ENCODE results near the gene CTAG2. TPM values are rescaled to one million over a fixed set of nuclear protein-coding genes. Genes with fewer than 3 reads are reported as not detected.

The CTAG2 gene
- total RNA-seq, 1 experiment from 2014 or later: not detected

DNA sequence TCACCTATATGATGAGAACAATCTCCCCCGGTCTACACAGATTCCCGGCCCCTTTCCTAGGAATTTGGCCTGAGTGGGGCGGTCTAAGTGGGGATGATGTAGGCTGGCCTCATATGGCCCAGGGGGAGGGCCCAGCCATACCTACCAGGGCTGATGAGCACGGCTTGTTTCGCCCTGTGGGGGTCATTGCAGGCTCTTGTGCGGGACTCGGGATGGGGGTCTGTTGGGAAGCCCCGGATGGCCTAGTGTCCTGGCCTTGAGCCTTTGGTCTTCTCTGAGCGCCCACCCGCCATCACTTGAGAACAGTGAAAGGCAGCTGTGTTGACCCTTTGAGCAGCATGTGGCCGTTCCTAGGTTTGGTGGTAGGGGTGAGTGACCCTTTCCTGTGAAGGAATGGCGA lies 4.8 kb upstream of the CTAG2 start (continued):
- TF ChIP-seq, protein P1, sequence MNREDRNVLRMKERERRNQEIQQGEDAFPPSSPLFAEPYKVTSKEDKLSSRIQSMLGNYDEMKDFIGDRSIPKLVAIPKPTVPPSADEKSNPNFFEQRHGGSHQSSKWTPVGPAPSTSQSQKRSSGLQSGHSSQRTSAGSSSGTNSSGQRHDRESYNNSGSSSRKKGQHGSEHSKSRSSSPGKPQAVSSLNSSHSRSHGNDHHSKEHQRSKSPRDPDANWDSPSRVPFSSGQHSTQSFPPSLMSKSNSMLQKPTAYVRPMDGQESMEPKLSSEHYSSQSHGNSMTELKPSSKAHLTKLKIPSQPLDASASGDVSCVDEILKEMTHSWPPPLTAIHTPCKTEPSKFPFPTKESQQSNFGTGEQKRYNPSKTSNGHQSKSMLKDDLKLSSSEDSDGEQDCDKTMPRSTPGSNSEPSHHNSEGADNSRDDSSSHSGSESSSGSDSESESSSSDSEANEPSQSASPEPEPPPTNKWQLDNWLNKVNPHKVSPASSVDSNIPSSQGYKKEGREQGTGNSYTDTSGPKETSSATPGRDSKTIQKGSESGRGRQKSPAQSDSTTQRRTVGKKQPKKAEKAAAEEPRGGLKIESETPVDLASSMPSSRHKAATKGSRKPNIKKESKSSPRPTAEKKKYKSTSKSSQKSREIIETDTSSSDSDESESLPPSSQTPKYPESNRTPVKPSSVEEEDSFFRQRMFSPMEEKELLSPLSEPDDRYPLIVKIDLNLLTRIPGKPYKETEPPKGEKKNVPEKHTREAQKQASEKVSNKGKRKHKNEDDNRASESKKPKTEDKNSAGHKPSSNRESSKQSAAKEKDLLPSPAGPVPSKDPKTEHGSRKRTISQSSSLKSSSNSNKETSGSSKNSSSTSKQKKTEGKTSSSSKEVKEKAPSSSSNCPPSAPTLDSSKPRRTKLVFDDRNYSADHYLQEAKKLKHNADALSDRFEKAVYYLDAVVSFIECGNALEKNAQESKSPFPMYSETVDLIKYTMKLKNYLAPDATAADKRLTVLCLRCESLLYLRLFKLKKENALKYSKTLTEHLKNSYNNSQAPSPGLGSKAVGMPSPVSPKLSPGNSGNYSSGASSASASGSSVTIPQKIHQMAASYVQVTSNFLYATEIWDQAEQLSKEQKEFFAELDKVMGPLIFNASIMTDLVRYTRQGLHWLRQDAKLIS (CRISPR knock-in tag; IDR thresholded peaks at IDR 0.05; ENCODE audit: borderline replicate concordance): no peak
- no peak for TF ChIP-seq ATF1 (CRISPR knock-in tag; IDR thresholded peaks at IDR 0.05)
- TF ChIP-seq, protein P2, sequence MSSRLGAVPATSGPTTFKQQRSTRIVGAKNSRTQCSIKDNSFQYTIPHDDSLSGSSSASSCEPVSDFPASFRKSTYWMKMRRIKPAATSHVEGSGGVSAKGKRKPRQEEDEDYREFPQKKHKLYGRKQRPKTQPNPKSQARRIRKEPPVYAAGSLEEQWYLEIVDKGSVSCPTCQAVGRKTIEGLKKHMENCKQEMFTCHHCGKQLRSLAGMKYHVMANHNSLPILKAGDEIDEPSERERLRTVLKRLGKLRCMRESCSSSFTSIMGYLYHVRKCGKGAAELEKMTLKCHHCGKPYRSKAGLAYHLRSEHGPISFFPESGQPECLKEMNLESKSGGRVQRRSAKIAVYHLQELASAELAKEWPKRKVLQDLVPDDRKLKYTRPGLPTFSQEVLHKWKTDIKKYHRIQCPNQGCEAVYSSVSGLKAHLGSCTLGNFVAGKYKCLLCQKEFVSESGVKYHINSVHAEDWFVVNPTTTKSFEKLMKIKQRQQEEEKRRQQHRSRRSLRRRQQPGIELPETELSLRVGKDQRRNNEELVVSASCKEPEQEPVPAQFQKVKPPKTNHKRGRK (CRISPR knock-in tag; IDR thresholded peaks at IDR 0.05; ENCODE audit: borderline replicate concordance): no peak
- no peak for TF ChIP-seq CREB1 (CRISPR knock-in tag; IDR thresholded peaks at IDR 0.05)
- TF ChIP-seq MYBL2 (CRISPR knock-in tag; IDR thresholded peaks at IDR 0.05): no peak
- no peak for TF ChIP-seq ZNF263 (CRISPR knock-in tag; IDR thresholded peaks at IDR 0.05; ENCODE audit: low read depth)
- no peak for TF ChIP-seq NFYB (CRISPR knock-in tag; conservative IDR thresholded peaks at IDR 0.05; ENCODE audit: low read depth)
- TF ChIP-seq, protein P3, sequence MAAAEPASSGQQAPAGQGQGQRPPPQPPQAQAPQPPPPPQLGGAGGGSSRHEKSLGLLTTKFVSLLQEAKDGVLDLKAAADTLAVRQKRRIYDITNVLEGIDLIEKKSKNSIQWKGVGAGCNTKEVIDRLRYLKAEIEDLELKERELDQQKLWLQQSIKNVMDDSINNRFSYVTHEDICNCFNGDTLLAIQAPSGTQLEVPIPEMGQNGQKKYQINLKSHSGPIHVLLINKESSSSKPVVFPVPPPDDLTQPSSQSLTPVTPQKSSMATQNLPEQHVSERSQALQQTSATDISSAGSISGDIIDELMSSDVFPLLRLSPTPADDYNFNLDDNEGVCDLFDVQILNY (CRISPR knock-in tag; IDR thresholded peaks at IDR 0.05): no peak

DNA sequence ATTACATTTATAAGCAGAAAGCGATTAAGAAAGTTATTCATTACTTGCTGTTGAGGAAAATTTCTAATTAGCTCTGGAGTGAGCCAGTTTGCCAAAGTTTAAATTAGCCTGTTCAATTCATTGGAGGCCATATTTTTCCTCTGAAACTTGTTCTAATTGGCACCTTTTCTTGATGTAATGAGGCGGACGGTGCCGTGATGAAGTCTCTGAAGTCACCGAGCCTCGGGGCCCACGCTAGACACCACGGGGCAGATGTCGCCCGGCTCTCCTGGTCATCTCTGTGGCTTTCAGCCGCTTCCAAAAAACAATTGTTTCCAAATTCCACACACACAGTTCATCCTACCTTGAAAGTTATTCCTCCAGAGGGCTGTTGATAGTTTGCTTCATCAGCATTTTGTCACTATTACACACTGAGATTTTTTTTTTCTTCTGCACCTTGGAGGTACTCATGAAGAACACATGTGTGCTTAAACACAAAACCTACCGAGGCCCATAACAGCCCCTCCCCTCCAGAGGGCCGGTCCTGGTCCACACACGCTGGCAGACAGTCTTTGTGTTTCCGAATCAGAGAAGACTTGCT lies 3.9 kb upstream of the CTAG2 start:
- POLR2A ChIA-PET: no interaction called here
- H3K4me1 Mint-ChIP-seq: no peaks in the 10 kb centered on the region
- ATAC-seq (no peak), DNase-seq (ENCODE audit: low spot score) (no peak)
- peaks cover 8% of the 10 kb centered on the region for H3K9me3 Mint-ChIP-seq
- no peaks in the 10 kb centered on the region for H3K27me3 Mint-ChIP-seq (ENCODE audit: low read depth)
- no peak overlapping the region for H3K4me3 Mint-ChIP-seq
- CTCF ChIA-PET: no interaction called here
- H3K27ac Mint-ChIP-seq: no peak overlapping the region
- H3K36me3 Mint-ChIP-seq: 0 out of 2 replicates have a peak, but pooled peaks cover 2% of the 10 kb centered on the region
- TF ChIP-seq, protein P4, sequence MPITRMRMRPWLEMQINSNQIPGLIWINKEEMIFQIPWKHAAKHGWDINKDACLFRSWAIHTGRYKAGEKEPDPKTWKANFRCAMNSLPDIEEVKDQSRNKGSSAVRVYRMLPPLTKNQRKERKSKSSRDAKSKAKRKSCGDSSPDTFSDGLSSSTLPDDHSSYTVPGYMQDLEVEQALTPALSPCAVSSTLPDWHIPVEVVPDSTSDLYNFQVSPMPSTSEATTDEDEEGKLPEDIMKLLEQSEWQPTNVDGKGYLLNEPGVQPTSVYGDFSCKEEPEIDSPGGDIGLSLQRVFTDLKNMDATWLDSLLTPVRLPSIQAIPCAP (CRISPR knock-in tag; IDR thresholded peaks at IDR 0.05): no peak
- no peak for TF ChIP-seq ZNF263 (CRISPR knock-in tag; IDR thresholded peaks at IDR 0.05; ENCODE audit: low read depth)
- TF ChIP-seq ZNF396 (CRISPR knock-in tag; IDR thresholded peaks at IDR 0.05; ENCODE audit: borderline replicate concordance): no peak
- TF ChIP-seq, protein P5, sequence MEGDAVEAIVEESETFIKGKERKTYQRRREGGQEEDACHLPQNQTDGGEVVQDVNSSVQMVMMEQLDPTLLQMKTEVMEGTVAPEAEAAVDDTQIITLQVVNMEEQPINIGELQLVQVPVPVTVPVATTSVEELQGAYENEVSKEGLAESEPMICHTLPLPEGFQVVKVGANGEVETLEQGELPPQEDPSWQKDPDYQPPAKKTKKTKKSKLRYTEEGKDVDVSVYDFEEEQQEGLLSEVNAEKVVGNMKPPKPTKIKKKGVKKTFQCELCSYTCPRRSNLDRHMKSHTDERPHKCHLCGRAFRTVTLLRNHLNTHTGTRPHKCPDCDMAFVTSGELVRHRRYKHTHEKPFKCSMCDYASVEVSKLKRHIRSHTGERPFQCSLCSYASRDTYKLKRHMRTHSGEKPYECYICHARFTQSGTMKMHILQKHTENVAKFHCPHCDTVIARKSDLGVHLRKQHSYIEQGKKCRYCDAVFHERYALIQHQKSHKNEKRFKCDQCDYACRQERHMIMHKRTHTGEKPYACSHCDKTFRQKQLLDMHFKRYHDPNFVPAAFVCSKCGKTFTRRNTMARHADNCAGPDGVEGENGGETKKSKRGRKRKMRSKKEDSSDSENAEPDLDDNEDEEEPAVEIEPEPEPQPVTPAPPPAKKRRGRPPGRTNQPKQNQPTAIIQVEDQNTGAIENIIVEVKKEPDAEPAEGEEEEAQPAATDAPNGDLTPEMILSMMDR (IDR thresholded peaks at IDR 0.05): no peak
- TF ChIP-seq, protein P6, sequence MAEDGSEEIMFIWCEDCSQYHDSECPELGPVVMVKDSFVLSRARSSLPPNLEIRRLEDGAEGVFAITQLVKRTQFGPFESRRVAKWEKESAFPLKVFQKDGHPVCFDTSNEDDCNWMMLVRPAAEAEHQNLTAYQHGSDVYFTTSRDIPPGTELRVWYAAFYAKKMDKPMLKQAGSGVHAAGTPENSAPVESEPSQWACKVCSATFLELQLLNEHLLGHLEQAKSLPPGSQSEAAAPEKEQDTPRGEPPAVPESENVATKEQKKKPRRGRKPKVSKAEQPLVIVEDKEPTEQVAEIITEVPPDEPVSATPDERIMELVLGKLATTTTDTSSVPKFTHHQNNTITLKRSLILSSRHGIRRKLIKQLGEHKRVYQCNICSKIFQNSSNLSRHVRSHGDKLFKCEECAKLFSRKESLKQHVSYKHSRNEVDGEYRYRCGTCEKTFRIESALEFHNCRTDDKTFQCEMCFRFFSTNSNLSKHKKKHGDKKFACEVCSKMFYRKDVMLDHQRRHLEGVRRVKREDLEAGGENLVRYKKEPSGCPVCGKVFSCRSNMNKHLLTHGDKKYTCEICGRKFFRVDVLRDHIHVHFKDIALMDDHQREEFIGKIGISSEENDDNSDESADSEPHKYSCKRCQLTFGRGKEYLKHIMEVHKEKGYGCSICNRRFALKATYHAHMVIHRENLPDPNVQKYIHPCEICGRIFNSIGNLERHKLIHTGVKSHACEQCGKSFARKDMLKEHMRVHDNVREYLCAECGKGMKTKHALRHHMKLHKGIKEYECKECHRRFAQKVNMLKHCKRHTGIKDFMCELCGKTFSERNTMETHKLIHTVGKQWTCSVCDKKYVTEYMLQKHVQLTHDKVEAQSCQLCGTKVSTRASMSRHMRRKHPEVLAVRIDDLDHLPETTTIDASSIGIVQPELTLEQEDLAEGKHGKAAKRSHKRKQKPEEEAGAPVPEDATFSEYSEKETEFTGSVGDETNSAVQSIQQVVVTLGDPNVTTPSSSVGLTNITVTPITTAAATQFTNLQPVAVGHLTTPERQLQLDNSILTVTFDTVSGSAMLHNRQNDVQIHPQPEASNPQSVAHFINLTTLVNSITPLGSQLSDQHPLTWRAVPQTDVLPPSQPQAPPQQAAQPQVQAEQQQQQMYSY (CRISPR knock-in tag; IDR thresholded peaks at IDR 0.05): no peak
- TF ChIP-seq, protein P7, sequence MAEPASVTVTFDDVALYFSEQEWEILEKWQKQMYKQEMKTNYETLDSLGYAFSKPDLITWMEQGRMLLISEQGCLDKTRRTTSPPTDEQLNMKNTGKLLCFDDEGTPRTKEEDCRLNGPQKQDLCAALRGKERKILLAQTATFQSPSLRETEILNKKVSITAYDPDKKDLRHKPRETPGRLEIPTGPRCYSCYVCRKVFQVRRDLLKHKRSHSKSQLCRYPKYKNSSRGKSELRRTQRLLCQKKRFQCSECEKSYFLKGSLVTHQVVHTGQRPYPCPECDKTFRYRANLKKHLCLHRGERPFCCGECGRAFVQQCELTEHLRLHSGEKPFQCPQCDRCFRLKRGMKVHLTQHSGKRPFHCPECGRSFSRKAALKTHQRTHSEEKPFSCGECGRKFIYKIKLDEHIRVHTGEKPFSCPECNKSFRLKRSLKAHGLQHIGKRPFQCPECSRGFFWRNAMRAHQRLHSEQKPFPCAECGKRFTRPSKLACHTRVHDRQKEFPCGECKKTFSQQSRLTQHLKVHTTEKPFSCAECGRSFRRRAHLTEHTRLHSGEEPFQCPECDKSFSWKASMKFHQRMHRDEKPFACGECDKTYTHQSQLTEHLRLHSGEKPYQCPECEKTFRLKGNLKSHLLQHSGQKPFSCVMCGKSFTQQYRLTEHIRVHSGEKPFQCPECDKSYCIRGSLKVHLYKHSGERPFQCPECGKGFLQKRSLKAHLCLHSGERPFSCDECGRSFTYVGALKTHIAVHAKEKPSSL (CRISPR knock-in tag; conservative IDR thresholded peaks at IDR 0.05): no peak
- TF ChIP-seq TCF7 (CRISPR knock-in tag; IDR thresholded peaks at IDR 0.05; ENCODE audit: low read depth): no peak
- TF ChIP-seq NR3C1 (CRISPR knock-in tag; conservative IDR thresholded peaks at IDR 0.05; ENCODE audit: low read depth): no peak
- no peak for TF ChIP-seq SOX15 (CRISPR knock-in tag; IDR thresholded peaks at IDR 0.05)
- TF ChIP-seq EMX1 (CRISPR knock-in tag; IDR thresholded peaks at IDR 0.05): no peak
- TF ChIP-seq, protein P8, sequence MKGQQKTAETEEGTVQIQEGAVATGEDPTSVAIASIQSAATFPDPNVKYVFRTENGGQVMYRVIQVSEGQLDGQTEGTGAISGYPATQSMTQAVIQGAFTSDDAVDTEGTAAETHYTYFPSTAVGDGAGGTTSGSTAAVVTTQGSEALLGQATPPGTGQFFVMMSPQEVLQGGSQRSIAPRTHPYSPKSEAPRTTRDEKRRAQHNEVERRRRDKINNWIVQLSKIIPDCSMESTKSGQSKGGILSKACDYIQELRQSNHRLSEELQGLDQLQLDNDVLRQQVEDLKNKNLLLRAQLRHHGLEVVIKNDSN (CRISPR knock-in tag; IDR thresholded peaks at IDR 0.05): no peak
- TF ChIP-seq NFATC4 (CRISPR knock-in tag; IDR thresholded peaks at IDR 0.05): no peak
